H9 (cell line): ENCODE results near the gene UNC45A. TPM values are rescaled to one million over a fixed set of nuclear protein-coding genes. Genes with fewer than 3 reads are reported as not detected.

ENCODE experiments used
- DNase-seq: peaks from one replicate; pipeline ENCODE4 v3.0.0-alpha.2; 2017
- H2AFZ ChIP-seq: one replicate; pipeline ENCODE4 v1.6.1; 2013; ENCODE audit warnings: mild to moderate bottlenecking, low read length, control low read depth, moderate library complexity
- H2AK5ac ChIP-seq: 2 replicates; pipeline ENCODE4 v1.6.1; 2013; ENCODE audit warnings: low read length, control low read depth, mixed read lengths; ENCODE audit not compliant: insufficient read length
- H2BK120ac ChIP-seq: one replicate; pipeline ENCODE4 v1.6.1; 2013; ENCODE audit warnings: low read depth, mild to moderate bottlenecking, low read length, control low read depth, inconsistent platforms; ENCODE audit not compliant: poor library complexity, severe bottlenecking
- H2BK12ac ChIP-seq: 2 replicates; pipeline ENCODE4 v1.6.1; 2013; ENCODE audit warnings: low read length, control low read depth, mixed read lengths, low read depth; ENCODE audit not compliant: insufficient read length
- H2BK15ac ChIP-seq: 2 replicates; pipeline ENCODE4 v1.6.1; 2013; ENCODE audit warnings: low read depth, low read length, control low read depth
- H2BK20ac ChIP-seq: one replicate; pipeline ENCODE4 v1.6.1; 2013; ENCODE audit warnings: low read depth, mild to moderate bottlenecking, low read length, control low read depth, inconsistent platforms; ENCODE audit not compliant: poor library complexity, severe bottlenecking
- H2BK5ac ChIP-seq: 2 replicates; pipeline ENCODE4 v1.6.1; 2013; ENCODE audit warnings: low read length, control low read depth, mixed read lengths; ENCODE audit not compliant: insufficient read length
- H3K14ac ChIP-seq: 2 replicates; pipeline ENCODE4 v1.6.1; 2013; ENCODE audit warnings: low read length, control low read depth; ENCODE audit not compliant: insufficient read depth
- H3K18ac ChIP-seq: 2 replicates; pipeline ENCODE4 v1.6.1; 2013; ENCODE audit warnings: low read depth, mild to moderate bottlenecking, mixed read lengths, low read length, control low read depth; ENCODE audit not compliant: insufficient read length
- H3K23ac ChIP-seq: 2 replicates; pipeline ENCODE4 v1.6.1; 2013; ENCODE audit warnings: low read length, control low read depth, mixed read lengths, low read depth; ENCODE audit not compliant: insufficient read length
- H3K23me2 ChIP-seq: 2 replicates; pipeline ENCODE4 v1.6.1; 2013; ENCODE audit warnings: low read depth, mild to moderate bottlenecking, mixed read lengths, low read length, control low read depth; ENCODE audit not compliant: insufficient read length, poor library complexity, severe bottlenecking
- H3K27ac ChIP-seq: 2 replicates; pipeline ENCODE4 v1.5.1; 2013; ENCODE audit warnings: low read length, control low read depth, mixed read lengths, low read depth; ENCODE audit not compliant: insufficient read length
- H3K27me3 ChIP-seq: 2 replicates; pipeline ENCODE4 v1.6.1; 2013; ENCODE audit warnings: low read length, control low read depth, inconsistent platforms; ENCODE audit not compliant: insufficient read depth
- H3K4ac ChIP-seq: 2 replicates; pipeline ENCODE4 v1.6.1; 2013; ENCODE audit warnings: low read depth, mild to moderate bottlenecking, control low read depth, inconsistent platforms, low read length, moderate library complexity
- H3K4me1 ChIP-seq: 2 replicates; pipeline ENCODE4 v1.6.1; 2013; ENCODE audit warnings: low read length, control low read depth, inconsistent platforms; ENCODE audit not compliant: insufficient read depth
- H3K4me2 ChIP-seq: 2 replicates; pipeline ENCODE4 v1.6.1; 2013; ENCODE audit warnings: low read length, control low read depth, mixed read lengths; ENCODE audit not compliant: insufficient read length, insufficient read depth
- H3K56ac ChIP-seq: 2 replicates; pipeline ENCODE4 v1.6.1; 2013; ENCODE audit warnings: low read depth, mild to moderate bottlenecking, mixed read lengths, low read length, control low read depth; ENCODE audit not compliant: insufficient read length
- H3K79me1 ChIP-seq: 2 replicates; pipeline ENCODE4 v1.6.1; 2013; ENCODE audit warnings: low read depth, mild to moderate bottlenecking, moderate library complexity, low read length, control low read depth, inconsistent platforms; ENCODE audit not compliant: insufficient read depth, poor library complexity, severe bottlenecking
- H3K79me2 ChIP-seq: 2 replicates; pipeline ENCODE4 v1.6.1; 2013; ENCODE audit warnings: low read length, control low read depth, inconsistent platforms; ENCODE audit not compliant: insufficient read depth
- H3K9ac ChIP-seq: 2 replicates; pipeline ENCODE4 v1.6.1; 2013; ENCODE audit warnings: low read length, control low read depth, mixed read lengths; ENCODE audit not compliant: insufficient read length; ENCODE audit errors: extremely low read depth
- H3K9me3 ChIP-seq: one replicate; pipeline ENCODE4 v1.6.1; 2013; ENCODE audit warnings: low read depth, low read length, inconsistent platforms; ENCODE audit not compliant: control insufficient read depth
- H3T11ph ChIP-seq: one replicate; pipeline ENCODE4 v1.6.1; 2013; ENCODE audit warnings: mild to moderate bottlenecking, low read length, control low read depth, inconsistent platforms
- H4K20me1 ChIP-seq: one replicate; pipeline ENCODE4 v1.6.1; 2013; ENCODE audit not compliant: control insufficient read depth, insufficient read length, insufficient read depth
- H4K5ac ChIP-seq: 2 replicates; pipeline ENCODE4 v1.6.1; 2013; ENCODE audit warnings: low read depth, mild to moderate bottlenecking, mixed read lengths, low read length, control low read depth; ENCODE audit not compliant: insufficient read length
- H4K8ac ChIP-seq: replicated peaks from 2 replicates; pipeline ENCODE4 v1.6.1; 2013; ENCODE audit warnings: low read length, control low read depth, mixed read lengths, low read depth; ENCODE audit not compliant: insufficient read length
- H4K91ac ChIP-seq: 2 replicates; pipeline ENCODE4 v1.6.1; 2013; ENCODE audit warnings: low read depth, mild to moderate bottlenecking, moderate library complexity, mixed read lengths, low read length, control low read depth; ENCODE audit not compliant: insufficient read length
- H3K27ac Mint-ChIP-seq, 3 experiments: 2 replicates in 2 of 3; 3 replicates in 1 of 3; pipeline ENCODE4 v1.8.0; 2020 to 2021; ENCODE audit warnings: mixed read lengths in 3 of 3, mild to moderate bottlenecking in 1 of 3, moderate library complexity in 1 of 3
- H3K27me3 Mint-ChIP-seq: 2 replicates; pipeline ENCODE4 v1.8.0; 2021; ENCODE audit warnings: low read depth, mild to moderate bottlenecking, moderate library complexity, mixed read lengths
- H3K36me3 Mint-ChIP-seq, 3 experiments: 2 replicates in 2 of 3; 3 replicates in 1 of 3; pipeline ENCODE4 v1.8.0; 2020 to 2021; ENCODE audit warnings: low read depth in 3 of 3, mixed read lengths in 3 of 3; ENCODE audit not compliant: insufficient read depth in 1 of 3
- H3K4me1 Mint-ChIP-seq, 2 experiments: 2 replicates each; pipeline ENCODE4 v1.8.0; 2020; ENCODE audit warnings: mixed read lengths in 2 of 2
- H3K4me3 Mint-ChIP-seq, 2 experiments: 2 replicates in 1 of 2; 3 replicates in 1 of 2; pipeline ENCODE4 v1.8.0; 2020 to 2021; ENCODE audit warnings: mild to moderate bottlenecking in 2 of 2, mixed read lengths in 2 of 2, moderate library complexity in 1 of 2
- H3K9me3 Mint-ChIP-seq, 2 experiments: 2 replicates in 1 of 2; 3 replicates in 1 of 2; pipeline ENCODE4 v1.8.0; 2020; ENCODE audit warnings: mild to moderate bottlenecking in 2 of 2, mixed read lengths in 2 of 2, moderate library complexity in 1 of 2
- whole genome bisulfite sequencing: extraction: QIAGEN DNeasy Blood & Tissue Kit; methylation state at CpG from one replicate; pipeline ENCODE4 v1.1.7; 2013; ENCODE audit warnings: missing lambda C conversion rate, low lambda C conversion rate, mixed read lengths; ENCODE audit not compliant: insufficient read length; ENCODE audit errors: extremely low coverage; 5-methylcytosine and 5-hydroxymethylcytosine counted together
- total RNA-seq: library from RNA; stranded (reverse); gene quantifications from 2 replicates; pipeline ENCODE4 v1.2.1, GENCODE V29; 2021
- TF ChIP-seq, protein P1 (sequence below): fragments of 200-600 bp; sonication (generic); conservative IDR thresholded peaks from 3 replicates; pipeline ENCODE4 v1.8.0; 2021; ENCODE audit warnings: antibody characterized with exemption, mild to moderate bottlenecking

The UNC45A gene
- total RNA-seq, 1 experiment from 2014 or later = 84.6 TPM

DNA sequence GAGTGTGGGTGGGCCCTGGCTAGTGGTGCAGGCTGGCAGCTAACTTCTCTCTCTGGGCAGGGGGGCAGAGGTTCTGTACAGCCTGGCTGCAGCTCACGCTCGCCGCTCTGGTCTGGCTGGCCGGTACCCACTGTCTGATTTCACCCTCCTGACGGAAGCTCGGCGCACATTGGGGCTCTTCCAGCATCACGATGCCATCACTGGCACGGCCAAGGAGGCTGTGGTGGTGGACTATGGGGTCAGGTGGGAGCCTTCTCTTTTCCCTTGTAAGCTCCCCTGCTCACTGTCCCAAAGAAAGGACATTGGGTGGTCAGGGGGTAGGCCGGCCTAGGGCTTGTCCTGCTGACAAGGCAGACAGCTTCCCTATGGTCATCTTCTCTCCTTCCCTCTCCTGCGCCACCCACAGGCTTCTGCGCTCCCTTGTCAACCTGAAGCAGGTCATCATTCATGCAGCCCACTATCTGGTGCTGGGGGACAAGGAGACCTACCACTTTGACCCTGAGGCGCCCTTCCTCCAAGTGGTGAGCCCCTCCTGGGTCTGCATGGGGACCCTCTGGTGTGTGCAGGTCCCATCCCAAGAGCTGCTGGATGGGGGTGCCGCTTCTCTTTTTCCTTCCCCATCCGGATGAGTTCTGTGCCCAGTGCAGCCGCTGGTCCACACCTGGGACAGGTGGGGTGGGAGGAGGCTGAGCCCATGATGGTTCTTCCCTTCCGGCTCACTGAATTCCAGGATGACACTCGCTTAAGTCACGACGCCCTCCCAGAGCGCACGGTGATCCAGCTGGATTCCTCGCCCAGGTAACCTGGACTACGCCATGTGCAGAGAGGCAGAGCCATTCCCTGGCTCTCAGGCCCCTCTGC, 24.4 kb upstream of the UNC45A start:
- no peak overlapping the region for H3K4ac ChIP-seq
- no peak overlapping the region for H3K4me2 ChIP-seq
- no peak overlapping the region for H4K91ac ChIP-seq
- no peak overlapping the region for H3K23ac ChIP-seq
- H3K36me3 Mint-ChIP-seq = peaks cover 6 to 51% (median 14%) of the 10 kb centered on the region in 3 experiments; a peak in 6 of 7 replicates
- H4K20me1 ChIP-seq = no peaks in the 10 kb centered on the region
- H2BK12ac ChIP-seq = no peak overlapping the region
- H3K4me1 ChIP-seq = no peaks in the 10 kb centered on the region
- H3K4me1 Mint-ChIP-seq = peaks cover under 1% of the 10 kb centered on the region in 2 experiments; a peak in 2 of 4 replicates
- no peak overlapping the region for H3T11ph ChIP-seq
- no CpG with 5 or more reads among the region's 24 CpGs for WGBS
- H4K5ac ChIP-seq = no peak overlapping the region
- H2BK15ac ChIP-seq = no peak overlapping the region
- H3K27ac ChIP-seq = no peak overlapping the region
- H3K27me3 Mint-ChIP-seq = no peaks in the 10 kb centered on the region
- no peak overlapping the region for H3K56ac ChIP-seq
- H3K9ac ChIP-seq = no peak overlapping the region
- H3K4me3 Mint-ChIP-seq = no peak overlapping the region
- no peaks in the 10 kb centered on the region for H3K23me2 ChIP-seq
- no peak for DNase-seq
- H2AK5ac ChIP-seq = no peak overlapping the region
- H3K27ac Mint-ChIP-seq = peak overlapping the region in 2 of 3 experiments; percentile 11 to 44; a peak in 3 of 7 replicates
- H4K8ac ChIP-seq = no peak overlapping the region
- no peaks in the 10 kb centered on the region for H3K9me3 ChIP-seq
- H2AFZ ChIP-seq = no peak overlapping the region
- no peak overlapping the region for H2BK20ac ChIP-seq
- no peak overlapping the region for H2BK120ac ChIP-seq
- H2BK5ac ChIP-seq = no peak overlapping the region
- H3K79me2 ChIP-seq = no peaks in the 10 kb centered on the region
- H3K27me3 ChIP-seq = no peaks in the 10 kb centered on the region
- no peak overlapping the region for H3K14ac ChIP-seq
- H3K79me1 ChIP-seq = no peaks in the 10 kb centered on the region
- no peaks in the 10 kb centered on the region for H3K9me3 Mint-ChIP-seq
- TF ChIP-seq, protein P1, sequence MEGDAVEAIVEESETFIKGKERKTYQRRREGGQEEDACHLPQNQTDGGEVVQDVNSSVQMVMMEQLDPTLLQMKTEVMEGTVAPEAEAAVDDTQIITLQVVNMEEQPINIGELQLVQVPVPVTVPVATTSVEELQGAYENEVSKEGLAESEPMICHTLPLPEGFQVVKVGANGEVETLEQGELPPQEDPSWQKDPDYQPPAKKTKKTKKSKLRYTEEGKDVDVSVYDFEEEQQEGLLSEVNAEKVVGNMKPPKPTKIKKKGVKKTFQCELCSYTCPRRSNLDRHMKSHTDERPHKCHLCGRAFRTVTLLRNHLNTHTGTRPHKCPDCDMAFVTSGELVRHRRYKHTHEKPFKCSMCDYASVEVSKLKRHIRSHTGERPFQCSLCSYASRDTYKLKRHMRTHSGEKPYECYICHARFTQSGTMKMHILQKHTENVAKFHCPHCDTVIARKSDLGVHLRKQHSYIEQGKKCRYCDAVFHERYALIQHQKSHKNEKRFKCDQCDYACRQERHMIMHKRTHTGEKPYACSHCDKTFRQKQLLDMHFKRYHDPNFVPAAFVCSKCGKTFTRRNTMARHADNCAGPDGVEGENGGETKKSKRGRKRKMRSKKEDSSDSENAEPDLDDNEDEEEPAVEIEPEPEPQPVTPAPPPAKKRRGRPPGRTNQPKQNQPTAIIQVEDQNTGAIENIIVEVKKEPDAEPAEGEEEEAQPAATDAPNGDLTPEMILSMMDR = no peak
- H3K18ac ChIP-seq = no peak overlapping the region
